GM19099 (cell line): ENCODE data around the gene COL8A1.

Source experiments
- POLR2A ChIP-seq: IDR thresholded peaks from 3 replicates; pipeline ENCODE4 v1.6.1; 2011; ENCODE audit warnings: low read depth; ENCODE audit not compliant: insufficient read length; ENCODE audit errors: extremely low read depth

COL8A1 gene

GRCh38 chr3:99845331-99845730 is 206.9 kb downstream of the COL8A1 start:
- TF ChIP-seq POLR2A, result no peak

DNA sequence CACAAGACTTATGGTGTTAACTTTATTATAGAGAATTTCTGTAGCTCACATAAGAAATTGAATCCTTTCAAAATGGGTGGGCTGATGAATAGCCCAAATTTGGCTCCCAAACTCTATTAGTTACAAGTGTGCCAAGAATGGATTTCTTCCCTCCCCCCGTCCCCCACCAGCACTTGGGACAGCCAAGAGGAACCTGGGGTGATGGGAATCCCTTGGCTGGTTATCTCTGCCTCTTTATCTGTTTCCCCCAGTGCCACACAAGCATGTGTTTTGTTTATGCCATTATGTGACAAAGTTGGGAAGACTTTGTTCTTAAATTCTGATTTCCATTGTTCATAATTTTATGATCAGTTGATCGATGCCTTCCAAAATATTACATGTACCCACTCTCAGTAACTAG is 207.6 kb downstream of the COL8A1 start:
- TF ChIP-seq POLR2A, result no peak

DNA sequence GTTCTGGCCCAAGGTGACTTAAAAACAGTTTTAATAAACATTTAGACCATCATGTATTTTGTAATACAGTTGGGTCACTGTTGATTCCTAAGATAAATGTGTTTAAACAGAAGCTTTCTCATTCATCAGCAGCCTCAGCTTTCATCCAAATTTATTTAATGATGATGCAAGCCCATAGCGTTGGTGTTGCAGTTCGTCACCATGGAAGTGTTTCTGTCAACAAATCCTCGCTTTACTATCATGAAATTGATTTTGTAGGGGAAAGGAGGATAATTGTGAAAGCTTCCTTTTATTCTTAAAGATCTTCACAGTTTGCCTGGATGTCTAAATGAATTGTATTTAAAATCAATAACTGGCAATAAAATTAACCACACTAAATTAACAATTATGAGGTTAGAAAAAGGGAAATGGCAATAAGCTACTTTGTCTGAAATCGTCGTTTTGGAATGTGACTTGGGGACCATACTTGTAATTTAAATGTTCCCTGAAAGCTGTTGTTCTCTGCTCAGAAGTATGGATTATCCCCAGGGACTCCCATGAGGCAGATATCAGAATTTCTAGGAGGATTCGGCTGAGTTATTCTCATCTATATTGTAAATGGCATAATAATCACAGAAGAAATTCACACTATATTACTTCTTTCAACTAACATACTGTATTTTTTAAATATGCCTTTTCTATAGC is 208.2 kb downstream of the COL8A1 start:
- TF ChIP-seq POLR2A, result no peak

- no peak for TF ChIP-seq POLR2A
These were observed 210.0 kb downstream of the COL8A1 start for GRCh38 chr3:99848433-99848832.
